Skeletal muscle satellite cell (primary cell): ENCODE data around the gene ANXA10.
"Not testable (repeated sequence)": the region's sequence is repeated elsewhere in the genome, so short reads cannot be mapped to it uniquely, and the experiment has no call there.

Experiments used
- H3K27me3 ChIP-seq: 2 replicates; pipeline ENCODE4 v1.7.0; 2013; ENCODE audit warnings: low read length; ENCODE audit not compliant: control insufficient read depth, insufficient read depth
- H3K36me3 ChIP-seq: 2 replicates; pipeline ENCODE4 v1.7.0; 2013; ENCODE audit warnings: mild to moderate bottlenecking, control low read depth, low read length; ENCODE audit not compliant: insufficient read depth
- H3K4me1 ChIP-seq: 2 replicates; pipeline ENCODE4 v1.7.0; 2013; ENCODE audit warnings: low read length; ENCODE audit not compliant: control insufficient read depth, insufficient read depth
- H3K4me2 ChIP-seq: 2 replicates; pipeline ENCODE4 v1.7.0; 2013; ENCODE audit warnings: mild to moderate bottlenecking, low read length
- H3K4me3 ChIP-seq: 2 replicates; pipeline ENCODE4 v1.7.0; 2013; ENCODE audit warnings: low read length
- H3K9ac ChIP-seq: 2 replicates; pipeline ENCODE4 v1.7.0; 2013; ENCODE audit warnings: mild to moderate bottlenecking, low read depth, low read length, moderate library complexity
- H3K9me3 ChIP-seq: replicated peaks from 2 replicates; pipeline ENCODE4 v1.7.0; 2013; ENCODE audit warnings: mild to moderate bottlenecking, control low read depth, low read length

The ANXA10 gene

GRCh38 chr4:168208957-168209614 lies 116.7 kb downstream of the ANXA10 start:
- Histone ChIP-seq H3K4me1 (no peaks in the 10 kb centered on the region), H3K9me3 (no peaks in the 10 kb centered on the region), H3K4me2 (no peak overlapping the region), H3K36me3 (no peaks in the 10 kb centered on the region), H3K4me3 (no peak overlapping the region), H3K9ac (no peak overlapping the region), H3K27me3 (no peaks in the 10 kb centered on the region)

- Histone ChIP-seq H3K4me2 (no peak overlapping the region), H3K9ac (no peak overlapping the region), H3K9me3 (no peaks in the 10 kb centered on the region), H3K27me3 (no peaks in the 10 kb centered on the region), H3K4me1 (no peaks in the 10 kb centered on the region), H3K36me3 (no peaks in the 10 kb centered on the region), H3K4me3 (no peak overlapping the region)
Measured at GRCh38 chr4:168212656-168213055, 120.3 kb downstream of the ANXA10 start.

- H3K9me3 ChIP-seq, H3K4me3 ChIP-seq, H3K36me3 ChIP-seq, H3K27me3 ChIP-seq, H3K4me2 ChIP-seq, H3K4me1 ChIP-seq, H3K9ac ChIP-seq: not testable (repeated sequence)
Measured at GRCh38 chr4:168213511-168213910, 121.2 kb downstream of the ANXA10 start.

GRCh38 chr4:168218645-168219044 lies 126.3 kb downstream of the ANXA10 start:
- H3K9me3 ChIP-seq: no peaks in the 10 kb centered on the region
- no peaks in the 10 kb centered on the region for H3K36me3 ChIP-seq
- no peak overlapping the region for H3K9ac ChIP-seq
- H3K4me3 ChIP-seq: no peak overlapping the region
- no peaks in the 10 kb centered on the region for H3K27me3 ChIP-seq
- H3K4me1 ChIP-seq: peaks cover 23% of the 10 kb centered on the region
- H3K4me2 ChIP-seq: no peak overlapping the region

GRCh38 chr4:168220893-168221292 lies 128.6 kb downstream of the ANXA10 start:
- no peak overlapping the region for H3K9ac ChIP-seq
- peaks cover 23% of the 10 kb centered on the region for H3K4me1 ChIP-seq
- no peaks in the 10 kb centered on the region for H3K27me3 ChIP-seq
- peak overlapping the region; percentile 24 for H3K4me2 ChIP-seq
- peak overlapping the region; percentile 7 for H3K4me3 ChIP-seq
- H3K9me3 ChIP-seq: no peaks in the 10 kb centered on the region
- H3K36me3 ChIP-seq: no peaks in the 10 kb centered on the region

- no peaks in the 10 kb centered on the region for H3K27me3 ChIP-seq
- no peaks in the 10 kb centered on the region for H3K36me3 ChIP-seq
- H3K4me1 ChIP-seq: peaks cover 23% of the 10 kb centered on the region
- H3K4me2 ChIP-seq: peak overlapping the region; percentile 24
- H3K9me3 ChIP-seq: no peaks in the 10 kb centered on the region
- no peak overlapping the region for H3K9ac ChIP-seq
- peak overlapping the region; percentile 7 for H3K4me3 ChIP-seq
Measured at GRCh38 chr4:168221301-168221700, 129.0 kb downstream of the ANXA10 start.
